ENCODE results near the gene EPHA3.

EPHA3 gene

GRCh38 chr3:89375451-89375850 is 268.0 kb downstream of the EPHA3 start:
- H3K4me3 ChIP-seq (ENCODE audit: low read length) = no peak overlapping the region
- DNase-seq (ENCODE audit: low read depth) = no peak
- TF ChIP-seq CTCF (conservative IDR thresholded peaks at IDR 0.05; ENCODE audit: low read length) = no peak

- no peak for TF ChIP-seq CTCF (conservative IDR thresholded peaks at IDR 0.05; ENCODE audit: low read length)
- no peak overlapping the region for H3K4me3 ChIP-seq (ENCODE audit: low read length)
- peak; percentile 1 for DNase-seq (ENCODE audit: low read depth)
Measured at GRCh38 chr3:89380016-89380415, 272.6 kb downstream of the EPHA3 start.

- no peak for DNase-seq (ENCODE audit: low read depth)
- H3K4me3 ChIP-seq (ENCODE audit: low read length) = no peak overlapping the region
- no peak for TF ChIP-seq CTCF (conservative IDR thresholded peaks at IDR 0.05; ENCODE audit: low read length)
Measured at GRCh38 chr3:89392991-89393390, 285.6 kb downstream of the EPHA3 start.

GRCh38 chr3:89395456-89395855 is 288.0 kb downstream of the EPHA3 start:
- H3K4me3 ChIP-seq (ENCODE audit: low read length) = no peak overlapping the region
- TF ChIP-seq CTCF (conservative IDR thresholded peaks at IDR 0.05; ENCODE audit: low read length) = no peak
- DNase-seq (ENCODE audit: low read depth) = no peak

GRCh38 chr3:89395996-89396395 is 288.6 kb downstream of the EPHA3 start:
- no peak for DNase-seq (ENCODE audit: low read depth)
- H3K4me3 ChIP-seq (ENCODE audit: low read length) = no peak overlapping the region
- no peak for TF ChIP-seq CTCF (conservative IDR thresholded peaks at IDR 0.05; ENCODE audit: low read length)

GRCh38 chr3:89402051-89402450 is 294.6 kb downstream of the EPHA3 start:
- no peak overlapping the region for H3K4me3 ChIP-seq (ENCODE audit: low read length)
- peak; percentile 1 for DNase-seq (ENCODE audit: low read depth)
- no peak for TF ChIP-seq CTCF (conservative IDR thresholded peaks at IDR 0.05; ENCODE audit: low read length)

GRCh38 chr3:89405176-89405575 is 297.8 kb downstream of the EPHA3 start:
- TF ChIP-seq CTCF (conservative IDR thresholded peaks at IDR 0.05; ENCODE audit: low read length) = no peak
- DNase-seq (ENCODE audit: low read depth) = no peak
- H3K4me3 ChIP-seq (ENCODE audit: low read length) = no peak overlapping the region
